NCI-H2171 treated with DMSO at 0.1 percent for 48 hours (cell line): Measurements from ENCODE around the gene WNT3A.

ENCODE experiments used
- DNase-seq: peaks from one replicate; lab custom pipeline; 2025; lab: John Stamatoyannopoulos, UW

WNT3A gene

GRCh38 chr1:228070173-228070572 is 63.4 kb downstream of the WNT3A start:
- DNase-seq: no peak

GRCh38 chr1:228070851-228071250 is 64.1 kb downstream of the WNT3A start:
- no peak for DNase-seq

GRCh38 chr1:228071839-228072657 is 65.2 kb downstream of the WNT3A start:
- DNase-seq: no peak

- no peak for DNase-seq
These were observed 65.9 kb downstream of the WNT3A start for GRCh38 chr1:228072658-228073043.

- DNase-seq: no peak
These were observed 66.5 kb downstream of the WNT3A start for GRCh38 chr1:228073061-228073856.

- DNase-seq: no peak
These were observed 67.2 kb downstream of the WNT3A start for GRCh38 chr1:228073857-228074545.

GRCh38 chr1:228074954-228075730 is 68.3 kb downstream of the WNT3A start:
- no peak for DNase-seq

GRCh38 chr1:228075801-228076271 is 69.0 kb downstream of the WNT3A start:
- DNase-seq: no peak

- no peak for DNase-seq
These were observed 70.1 kb downstream of the WNT3A start for GRCh38 chr1:228076796-228077430.

GRCh38 chr1:228077565-228078330 is 71.0 kb downstream of the WNT3A start:
- no peak for DNase-seq

GRCh38 chr1:228079013-228079412 is 72.2 kb downstream of the WNT3A start:
- DNase-seq: no peak

- no peak for DNase-seq
These were observed 72.9 kb downstream of the WNT3A start for GRCh38 chr1:228079601-228080263.

- DNase-seq: no peak
These were observed 74.3 kb downstream of the WNT3A start for GRCh38 chr1:228081144-228081543.

GRCh38 chr1:228081578-228082213 is 74.9 kb downstream of the WNT3A start:
- no peak for DNase-seq

- DNase-seq: peak; percentile 88
These were observed 75.6 kb downstream of the WNT3A start, which contains the start of gene ARF1 for GRCh38 chr1:228082214-228082917. Gene ARF1 (plus strand): TSS chr1:228082708. CDS start chr1:228097115, 14,407 bp downstream.

GRCh38 chr1:228082918-228083870 is 76.4 kb downstream of the WNT3A start:
- DNase-seq: no peak

- no peak for DNase-seq
These were observed 77.1 kb downstream of the WNT3A start for GRCh38 chr1:228083871-228084278.
